Measurements from ENCODE around the gene RNF207. TPM values are rescaled to one million over a fixed set of nuclear protein-coding genes. Genes with fewer than 3 reads are reported as not detected.
A peak's percentile ranks its signal among the peaks of the same experiment; 100 is the strongest.

Gene RNF207
- total and polyA plus RNA-seq, 2 of the 13 experiments (the other 11 are each of a cell fraction or from before 2014, with no cell fraction given): 9.8 to 15.9 TPM

DNA sequence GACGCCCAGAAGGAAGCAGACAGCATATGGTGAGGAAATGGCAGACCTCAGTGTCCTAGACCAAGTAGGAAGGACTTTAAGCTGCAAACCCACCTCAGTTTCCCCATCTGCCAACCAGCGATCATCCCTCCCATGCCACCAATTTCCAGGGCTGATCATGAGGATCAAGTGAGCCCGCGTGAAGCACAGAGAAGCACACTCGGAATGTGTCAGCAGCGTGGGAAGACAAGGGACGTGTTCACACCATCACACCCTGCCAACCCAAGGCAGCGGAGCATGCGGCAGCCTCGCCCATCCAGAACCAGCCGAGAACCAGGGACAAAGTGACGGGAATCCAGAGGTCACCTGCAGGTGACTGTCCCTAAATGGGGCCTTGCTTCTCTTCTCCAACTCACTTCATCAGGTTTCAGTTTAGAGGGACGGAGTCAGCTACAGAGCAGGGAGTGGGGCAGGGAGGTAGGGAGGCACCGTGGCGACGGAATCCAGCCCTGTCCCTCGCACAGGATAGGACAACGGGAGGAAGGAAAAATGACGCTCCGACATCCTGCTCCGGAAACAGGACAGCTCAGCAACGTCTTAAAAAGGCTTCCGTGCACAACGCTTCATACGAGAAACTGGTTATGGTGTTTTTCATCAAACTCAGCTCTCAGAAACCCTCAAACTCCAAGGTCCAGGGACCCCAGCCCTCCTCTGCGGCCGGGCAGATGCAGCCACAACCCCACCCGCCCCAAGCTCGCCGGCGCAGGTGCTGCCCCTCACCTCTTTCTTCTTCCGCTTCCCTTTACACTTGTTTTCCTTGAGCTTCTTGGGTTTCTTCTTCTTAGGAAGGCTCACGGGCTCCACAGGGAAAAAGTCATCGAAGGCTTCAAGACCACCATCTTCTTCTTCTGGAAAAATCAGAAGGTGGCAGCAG is 38.3 kb upstream of the RNF207 start:
- Histone ChIP-seq H3K4me2 (ENCODE audit: low read depth, low read length) (no peak overlapping the region), H3K9ac (ENCODE audit: insufficient read depth, low read depth, low read length) (no peak overlapping the region), H2AFZ (ENCODE audit: low read length) (no peak overlapping the region), H3K36me3 (replicated peaks in 1 of 2; ENCODE audit: control insufficient read depth in 1 of 2, insufficient read depth in 2 of 2, low read length in 2 of 2) (no peaks in the 10 kb centered on the region), H3K27me3 (ENCODE audit: control insufficient read depth in 1 of 2, insufficient read depth in 2 of 2, low read length in 2 of 2) (peaks cover 23 to 96% of the 10 kb centered on the region in 2 experiments), H4K20me1 (ENCODE audit: insufficient read depth, low read length) (peaks cover 10% of the 10 kb centered on the region; the same call in 1 of the 2 replicates), H3K9me3 (ENCODE audit: low read length) (no peaks in the 10 kb centered on the region), H3K4me3 (replicated peaks in 1 of 3; ENCODE audit: insufficient read depth in 1 of 3, low read depth in 2 of 3, low read length in 3 of 3) (no peak overlapping the region), H3K27ac (ENCODE audit: extremely low read length, insufficient read depth, low read length) (no peak overlapping the region), H3K79me2 (ENCODE audit: insufficient read depth, low read length) (no peaks in the 10 kb centered on the region), H3K4me1 (ENCODE audit: insufficient read depth, low read length) (peaks cover 12% of the 10 kb centered on the region)
- TF ChIP-seq EZH2 (conservative IDR thresholded peaks at IDR 0.05; ENCODE audit: low read depth, low read length) (peak; percentile 55; the same call in 1 of the 2 replicates), NFIC (IDR thresholded peaks at IDR 0.05; ENCODE audit: low read length) (no peak)
- in situ Hi-C loops (cut with HindIII; ENCODE audit: extremely low pct_ligation_motif_present, low pct_unique_long_range_greater_than_20kb): no loop called here
- POLR2A ChIA-PET: no interaction called here
- BruUV-seq (replicated peaks): no TSS peak
- FAIRE-seq (no peak), ATAC-seq (no peak), DNase-seq (ENCODE audit: low spot score) (no peak)
- WGBS (ENCODE audit: low lambda C conversion rate): 19% methylated on average over 26 of the region's 34 CpGs
- intact Hi-C loops (cut with micrococcal nuclease; ENCODE audit: unreplicated experiment): no loop called here
- CTCF ChIA-PET (ENCODE audit: low intra/inter-chr PET ratio, low total read pairs): no interaction called here

DNA sequence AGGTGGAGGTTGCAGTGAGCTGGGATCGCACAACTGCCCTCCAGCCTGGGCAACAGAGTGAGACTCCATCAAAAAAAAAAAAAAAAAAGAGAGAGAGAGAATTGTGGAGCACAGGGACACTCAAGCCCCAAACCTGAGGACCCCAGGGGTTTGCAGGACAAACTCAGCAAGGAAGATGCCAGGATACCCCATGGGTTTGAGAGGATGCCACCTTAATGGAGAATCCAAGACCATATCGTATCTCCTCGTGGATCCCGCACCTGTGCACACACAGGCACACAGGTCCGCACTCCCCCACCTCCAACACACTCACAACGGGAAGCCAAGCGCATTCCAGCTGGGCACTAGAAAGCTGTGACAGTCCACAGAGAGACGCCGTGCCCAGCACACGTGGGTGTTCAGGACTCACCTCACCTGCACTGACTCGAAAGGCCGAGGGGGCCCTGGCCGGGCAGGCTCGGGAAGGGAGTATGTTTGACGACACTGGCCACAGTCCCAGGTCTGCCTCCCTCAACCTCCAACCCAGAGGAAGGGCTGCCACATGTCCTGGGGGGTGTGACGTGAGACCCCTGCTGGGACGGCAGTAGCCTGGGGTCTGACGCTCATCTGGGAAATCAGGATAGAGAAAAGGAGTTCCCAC is 36.9 kb upstream of the RNF207 start:
- BruUV-seq (replicated peaks): no TSS peak
- Histone ChIP-seq H3K79me2 (ENCODE audit: insufficient read depth, low read length) (no peaks in the 10 kb centered on the region), H3K9me3 (ENCODE audit: low read length) (no peaks in the 10 kb centered on the region), H3K4me1 (ENCODE audit: insufficient read depth, low read length) (peaks cover 15% of the 10 kb centered on the region), H3K4me2 (ENCODE audit: low read depth, low read length) (no peak overlapping the region), H3K27me3 (ENCODE audit: control insufficient read depth in 1 of 2, insufficient read depth in 2 of 2, low read length in 2 of 2) (peaks cover 24 to 84% of the 10 kb centered on the region in 2 experiments), H3K27ac (ENCODE audit: extremely low read length, insufficient read depth, low read length) (no peak overlapping the region), H4K20me1 (ENCODE audit: insufficient read depth, low read length) (peaks cover 8% of the 10 kb centered on the region; the same call in 1 of the 2 replicates), H3K9ac (ENCODE audit: insufficient read depth, low read depth, low read length) (no peak overlapping the region), H3K4me3 (replicated peaks in 1 of 3; ENCODE audit: insufficient read depth in 1 of 3, low read depth in 2 of 3, low read length in 3 of 3) (no peak overlapping the region), H3K36me3 (replicated peaks in 1 of 2; ENCODE audit: control insufficient read depth in 1 of 2, insufficient read depth in 2 of 2, low read length in 2 of 2) (no peaks in the 10 kb centered on the region), H2AFZ (ENCODE audit: low read length) (no peak overlapping the region)
- TF ChIP-seq CREB1 (IDR thresholded peaks at IDR 0.05) (0 out of 2 replicates have a peak, but pooled peaks have one; percentile 4), CREB1 (CRISPR knock-in tag; IDR thresholded peaks at IDR 0.05) (no peak), HOXD1 (CRISPR knock-in tag; IDR thresholded peaks at IDR 0.05) (no peak), ZNF383 (CRISPR knock-in tag; IDR thresholded peaks at IDR 0.05; ENCODE audit: borderline replicate concordance) (no peak)
- DNase-seq (ENCODE audit: low spot score): no peak
- ChIA-PET CTCF (ENCODE audit: low intra/inter-chr PET ratio, low total read pairs) (no interaction called here), POLR2A (no interaction called here)
- in situ Hi-C loops (cut with HindIII; ENCODE audit: extremely low pct_ligation_motif_present, low pct_unique_long_range_greater_than_20kb) (no loop called here), intact Hi-C loops (cut with micrococcal nuclease; ENCODE audit: unreplicated experiment) (no loop called here)
- no peak for FAIRE-seq
- ATAC-seq: no peak
- 40% methylated on average over 5 of the region's 18 CpGs for WGBS (ENCODE audit: low lambda C conversion rate)
